DND-41 (cell line): ENCODE results near the gene COL25A1.

ENCODE experiments used
- ATAC-seq: fragments of 200-7000 bp; cut with Tn5 transposase; 3 replicates; pipeline ENCODE4 v1.9.1; 2021; ENCODE audit warnings: low read depth; ENCODE audit not compliant: insufficient read depth
- DNase-seq: peaks from one replicate; pipeline ENCODE4 v3.0.0-alpha.2; 2020
- H2AFZ ChIP-seq: 2 replicates; pipeline ENCODE4 v1.6.0; 2012; ENCODE audit warnings: low read depth, low read length
- H3K27ac ChIP-seq: 2 replicates; pipeline ENCODE4 v1.5.1; 2012; ENCODE audit warnings: low read length, inconsistent platforms
- H3K27me3 ChIP-seq: fragments of 200-600 bp; sonication (generic); 2 replicates; pipeline ENCODE4 v1.6.0; 2012; ENCODE audit warnings: low read length, mild to moderate bottlenecking, inconsistent platforms; ENCODE audit not compliant: insufficient read depth, poor library complexity
- H3K36me3 ChIP-seq: 2 replicates; pipeline ENCODE4 v1.5.1; 2012; ENCODE audit warnings: low read length, inconsistent platforms; ENCODE audit not compliant: insufficient read depth
- H3K4me1 ChIP-seq: 2 replicates; pipeline ENCODE4 v1.5.1; 2012; ENCODE audit warnings: mild to moderate bottlenecking, low read length; ENCODE audit not compliant: insufficient read depth
- H3K4me2 ChIP-seq: 2 replicates; pipeline ENCODE4 v1.6.0; 2012; ENCODE audit warnings: mild to moderate bottlenecking, moderate library complexity, low read length, inconsistent platforms; ENCODE audit not compliant: insufficient read depth
- H3K4me3 ChIP-seq, 2 experiments: fragments of 200-600 bp in 1 of 2; shearing (Covaris generic) in 1 of 2; 2 replicates each; pipeline ENCODE4 v1.5.1; 2012 to 2016; ENCODE audit warnings: inconsistent platforms in 2 of 2, low read length in 2 of 2, mild to moderate bottlenecking in 2 of 2, low read depth in 1 of 2, moderate library complexity in 1 of 2
- H3K79me2 ChIP-seq: 2 replicates; pipeline ENCODE4 v1.6.0; 2012; ENCODE audit warnings: low read length, inconsistent platforms; ENCODE audit not compliant: insufficient read depth
- H3K9ac ChIP-seq: 2 replicates; pipeline ENCODE4 v1.6.0; 2012; ENCODE audit warnings: low read depth, mild to moderate bottlenecking, inconsistent platforms, low read length, moderate library complexity
- H3K9me3 ChIP-seq: 2 replicates; pipeline ENCODE4 v1.5.1; 2012; ENCODE audit warnings: low read length, moderate library complexity, mild to moderate bottlenecking, inconsistent platforms; ENCODE audit not compliant: insufficient read depth, severe bottlenecking
- H4K20me1 ChIP-seq: 2 replicates; pipeline ENCODE4 v1.6.0; 2012; ENCODE audit warnings: low read length; ENCODE audit not compliant: insufficient read depth
- CTCF ChIP-seq: IDR thresholded peaks from 2 replicates; pipeline ENCODE4 v1.5.1; 2012; ENCODE audit warnings: borderline replicate concordance, low read length, moderate library complexity, mild to moderate bottlenecking; ENCODE audit not compliant: poor library complexity, severe bottlenecking; ENCODE audit errors: extremely low read depth
- EZH2 ChIP-seq: IDR thresholded peaks from 3 replicates; pipeline ENCODE4 v1.6.1; 2012; ENCODE audit warnings: borderline replicate concordance, low read depth, mild to moderate bottlenecking, moderate library complexity, low read length, inconsistent platforms; ENCODE audit not compliant: severe bottlenecking

COL25A1 gene

DNA sequence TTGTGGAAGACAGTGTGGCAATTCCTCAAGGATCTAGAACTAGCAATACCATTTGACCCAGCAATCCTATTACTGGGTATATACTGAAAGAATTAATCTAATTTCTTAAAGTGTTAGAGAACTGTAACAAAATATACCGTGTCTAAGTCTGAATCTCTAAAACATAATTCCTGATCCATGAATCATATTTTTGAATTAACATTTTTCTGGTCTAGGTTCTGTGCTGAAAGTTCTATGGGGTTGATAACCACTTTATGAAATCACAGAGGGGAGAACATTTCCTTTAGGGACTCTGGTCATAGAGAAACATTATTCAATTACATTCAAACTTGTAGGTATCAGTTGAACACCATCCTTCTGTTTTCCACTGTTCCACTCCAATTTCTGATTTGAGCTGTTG is 447.7 kb downstream of the COL25A1 start:
- Histone ChIP-seq H2AFZ (no peak overlapping the region), H4K20me1 (no peaks in the 10 kb centered on the region), H3K27me3 (no peaks in the 10 kb centered on the region), H3K4me2 (no peak overlapping the region), H3K4me3 (no peak overlapping the region), H3K9me3 (no peaks in the 10 kb centered on the region), H3K79me2 (no peaks in the 10 kb centered on the region), H3K36me3 (no peaks in the 10 kb centered on the region), H3K4me1 (peaks cover 59% of the 10 kb centered on the region), H3K9ac (no peak overlapping the region), H3K27ac (no peak overlapping the region)
- DNase-seq (no peak), ATAC-seq (no peak)
- no peak for TF ChIP-seq CTCF
- TF ChIP-seq EZH2 = no peak

GRCh38 chr4:108852691-108853090 is 449.8 kb downstream of the COL25A1 start:
- Histone ChIP-seq H2AFZ (no peak overlapping the region), H3K36me3 (no peaks in the 10 kb centered on the region), H3K4me2 (peak overlapping the region; percentile 41; the same call in 1 of the 2 replicates), H3K4me3 (no peak overlapping the region), H3K9me3 (no peaks in the 10 kb centered on the region), H3K9ac (no peak overlapping the region), H3K27me3 (no peaks in the 10 kb centered on the region), H3K4me1 (peaks cover 66% of the 10 kb centered on the region), H4K20me1 (no peaks in the 10 kb centered on the region), H3K27ac (no peak overlapping the region; the same call in 1 of the 2 replicates), H3K79me2 (no peaks in the 10 kb centered on the region)
- ATAC-seq = peak; percentile 57
- peak; percentile 27 for DNase-seq
- TF ChIP-seq EZH2 = no peak
- no peak for TF ChIP-seq CTCF

DNA sequence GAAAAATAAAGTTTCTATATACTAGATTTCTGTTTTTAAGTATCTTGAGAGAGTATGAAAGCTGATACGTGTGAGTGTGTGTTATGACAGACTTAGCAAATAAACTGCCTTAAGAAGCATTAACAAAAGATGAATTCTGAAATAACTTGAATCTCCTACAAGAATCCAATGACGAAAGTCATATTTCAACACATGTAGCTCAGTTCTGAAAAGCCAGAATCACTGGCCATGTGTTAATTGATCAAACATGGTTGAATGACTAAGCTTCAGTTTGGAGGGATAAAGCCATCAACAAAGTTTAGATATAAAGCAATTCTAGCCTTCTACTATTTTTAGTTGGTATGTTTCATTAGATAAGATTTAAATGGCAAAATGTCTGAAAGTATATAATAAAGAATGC is 451.1 kb downstream of the COL25A1 start:
- no peak for ATAC-seq
- no peak for DNase-seq

More for the DNA sequence above, 451.1 kb downstream of the COL25A1 start:
- H3K79me2 ChIP-seq = no peaks in the 10 kb centered on the region
- H3K27me3 ChIP-seq = no peaks in the 10 kb centered on the region
- TF ChIP-seq EZH2 (no peak), CTCF (no peak)
- H3K9me3 ChIP-seq = no peaks in the 10 kb centered on the region
- H3K27ac ChIP-seq = no peak overlapping the region
- no peaks in the 10 kb centered on the region for H4K20me1 ChIP-seq
- no peak overlapping the region for H3K9ac ChIP-seq
- peaks cover 66% of the 10 kb centered on the region for H3K4me1 ChIP-seq
- no peaks in the 10 kb centered on the region for H3K36me3 ChIP-seq
- H3K4me2 ChIP-seq = no peak overlapping the region
- no peak overlapping the region for H3K4me3 ChIP-seq
- no peak overlapping the region for H2AFZ ChIP-seq
